Small intestine (tissue), 7 donors: Measurements from ENCODE around the gene KCNJ12. TPM values are rescaled to one million over a fixed set of nuclear protein-coding genes. Genes with fewer than 3 reads are reported as not detected.

Experiments used
- DNase-seq, 2 donors: peaks; one replicate each; pipeline versions ENCODE4 v3.0.0 to v3.0.0-alpha.2; 2013
- FAIRE-seq: peaks from 2 replicates; lab custom pipeline; 2012; peaks lifted over from hg19 to GRCh38; lab: Jason Lieb, UNC
- H3K27ac ChIP-seq, 3 donors: one replicate each; pipeline ENCODE4 v1.5.1; 2013; ENCODE audit warnings: low read length in 2 of 3, mild to moderate bottlenecking in 2 of 3, control low read depth in 1 of 3, inconsistent platforms in 1 of 3, low read depth in 1 of 3, moderate library complexity in 1 of 3
- H3K27me3 ChIP-seq, 3 donors: one replicate each; pipeline ENCODE4 v1.6.1; 2013; ENCODE audit warnings: low read length in 3 of 3, inconsistent platforms in 1 of 3; ENCODE audit not compliant: control insufficient read depth in 3 of 3, insufficient read depth in 3 of 3
- H3K36me3 ChIP-seq, 3 donors: one replicate each; pipeline ENCODE4 v1.6.1; 2013; ENCODE audit warnings: low read length in 3 of 3, inconsistent platforms in 1 of 3, low read depth in 1 of 3, mild to moderate bottlenecking in 1 of 3, moderate library complexity in 1 of 3; ENCODE audit not compliant: control insufficient read depth in 3 of 3, insufficient read depth in 2 of 3
- H3K4me1 ChIP-seq, 3 donors: one replicate each; pipeline ENCODE4 v1.6.1; 2013; ENCODE audit warnings: low read length in 2 of 3, inconsistent platforms in 1 of 3, low read depth in 1 of 3, mild to moderate bottlenecking in 1 of 3, moderate library complexity in 1 of 3; ENCODE audit not compliant: control insufficient read depth in 3 of 3, insufficient read depth in 2 of 3
- H3K4me3 ChIP-seq, 3 donors: one replicate each; pipeline ENCODE4 v1.5.1; 2013; ENCODE audit warnings: low read length in 3 of 3, control low read depth in 1 of 3, inconsistent platforms in 1 of 3, low read depth in 1 of 3, mild to moderate bottlenecking in 1 of 3, moderate library complexity in 1 of 3
- H3K9me3 ChIP-seq, 2 donors: one replicate each; pipeline ENCODE4 v1.6.1; 2013; ENCODE audit warnings: low read depth in 1 of 2, low read length in 1 of 2; ENCODE audit not compliant: control insufficient read depth in 2 of 2, insufficient read depth in 1 of 2
- WGBS, 3 donors: extraction: QIAGEN DNeasy Blood & Tissue Kit; methylation state at CpG; one replicate each; pipeline ENCODE4 v1.1.7; 2013; 5-methylcytosine and 5-hydroxymethylcytosine counted together
- polyA plus RNA-seq, 4 donors: library from polyadenylated mRNA; stranded (reverse) in 3 of 4; unstranded in 1 of 4; fragments of 200-250 nt in 3 of 4; fragments of 120-200 nt in 1 of 4; gene quantifications; one replicate each; pipeline versions ENCODE4 v1.2.1 to v1.2.3, GENCODE V29; 2013
- donor health status: healthy with polysubstance abuse.
- donor health status: control.
- donor health status: control.
- donor health status: Bipolar disorder and iron deficiency.
- donor health status: healthy.

KCNJ12 gene
- polyA plus RNA-seq, 4 donors: 2.0 to 17.8 TPM; not detected in 2

DNA sequence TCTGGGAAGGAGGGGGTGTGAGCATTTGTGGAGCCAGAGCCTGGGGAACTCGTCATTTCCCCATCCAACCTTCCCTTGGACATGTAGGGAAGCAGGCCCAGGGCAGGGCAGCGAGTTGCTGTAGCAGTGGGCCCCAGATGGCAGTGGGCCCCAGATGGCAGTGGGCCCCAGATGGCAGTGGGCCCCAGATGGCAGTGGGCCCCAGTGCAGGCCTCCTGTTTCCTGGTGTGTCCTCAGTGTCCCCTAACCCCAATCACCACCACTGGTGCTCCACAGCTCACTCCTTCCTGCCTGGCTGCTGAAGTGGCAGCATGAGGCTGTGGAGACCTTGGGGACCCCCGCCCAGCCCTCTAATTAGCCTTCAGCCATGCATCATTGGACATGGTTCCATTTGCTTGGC is 4.5 kb downstream of the KCNJ12 start:
- Histone ChIP-seq H3K9me3 (no peaks in the 10 kb centered on the region), H3K27me3 (peaks cover 6 to 24% (median 21%) of the 10 kb centered on the region in 3 donors), H3K36me3 (peaks cover 0 to 5% (median 0%) of the 10 kb centered on the region in 3 donors), H3K4me1 (peaks cover 0 to 14% (median 3%) of the 10 kb centered on the region in 3 donors), H3K4me3 (no peak overlapping the region), H3K27ac (no peak overlapping the region)
- no peak for FAIRE-seq
- WGBS, 3 donors: 64 to 92% (median 72%) methylated on average over 2 to 3 of the region's 3 CpGs
- no peak for DNase-seq

DNA sequence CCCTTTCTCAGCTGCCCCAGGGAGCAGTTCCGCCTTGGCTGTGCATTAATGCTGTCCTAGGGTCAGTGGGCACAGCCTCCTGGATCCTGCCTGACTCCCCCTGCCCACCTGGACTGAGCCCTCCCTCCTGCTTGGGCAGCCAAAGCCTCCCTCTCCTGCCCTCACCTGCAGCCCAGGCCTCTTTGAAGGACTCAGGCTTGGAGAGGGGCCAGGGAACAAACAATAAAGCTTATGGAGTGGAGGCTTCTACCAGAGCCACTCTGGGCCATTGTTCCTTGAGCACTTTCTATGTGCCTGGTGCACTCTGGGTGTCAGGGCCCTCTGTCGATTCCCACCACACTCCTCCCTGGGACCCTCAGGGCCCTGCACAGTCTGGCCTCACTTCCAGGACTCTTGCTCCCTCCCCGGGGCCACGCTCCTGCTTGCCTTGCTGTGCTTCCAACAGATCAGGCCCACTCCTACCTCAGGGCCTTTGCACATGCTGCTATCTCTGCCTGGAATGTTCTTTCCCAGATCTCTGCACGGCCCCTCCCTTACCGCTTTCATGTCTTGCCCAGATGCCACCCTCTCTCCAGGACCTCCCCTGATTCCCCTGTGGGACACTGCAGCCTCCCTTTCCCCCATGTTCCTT is 5.0 kb downstream of the KCNJ12 start:
- FAIRE-seq: no peak
- Histone ChIP-seq H3K4me3 (no peak overlapping the region), H3K27me3 (peaks cover 5 to 23% (median 18%) of the 10 kb centered on the region in 3 donors), H3K36me3 (peaks cover 0 to 5% (median 0%) of the 10 kb centered on the region in 3 donors), H3K27ac (no peak overlapping the region), H3K4me1 (peaks cover 0 to 11% (median 3%) of the 10 kb centered on the region in 3 donors), H3K9me3 (no peaks in the 10 kb centered on the region)
- 80 to 92% (median 83%) methylated on average over 6 of the region's 6 CpGs for WGBS, 3 donors
- DNase-seq: no peak

DNA sequence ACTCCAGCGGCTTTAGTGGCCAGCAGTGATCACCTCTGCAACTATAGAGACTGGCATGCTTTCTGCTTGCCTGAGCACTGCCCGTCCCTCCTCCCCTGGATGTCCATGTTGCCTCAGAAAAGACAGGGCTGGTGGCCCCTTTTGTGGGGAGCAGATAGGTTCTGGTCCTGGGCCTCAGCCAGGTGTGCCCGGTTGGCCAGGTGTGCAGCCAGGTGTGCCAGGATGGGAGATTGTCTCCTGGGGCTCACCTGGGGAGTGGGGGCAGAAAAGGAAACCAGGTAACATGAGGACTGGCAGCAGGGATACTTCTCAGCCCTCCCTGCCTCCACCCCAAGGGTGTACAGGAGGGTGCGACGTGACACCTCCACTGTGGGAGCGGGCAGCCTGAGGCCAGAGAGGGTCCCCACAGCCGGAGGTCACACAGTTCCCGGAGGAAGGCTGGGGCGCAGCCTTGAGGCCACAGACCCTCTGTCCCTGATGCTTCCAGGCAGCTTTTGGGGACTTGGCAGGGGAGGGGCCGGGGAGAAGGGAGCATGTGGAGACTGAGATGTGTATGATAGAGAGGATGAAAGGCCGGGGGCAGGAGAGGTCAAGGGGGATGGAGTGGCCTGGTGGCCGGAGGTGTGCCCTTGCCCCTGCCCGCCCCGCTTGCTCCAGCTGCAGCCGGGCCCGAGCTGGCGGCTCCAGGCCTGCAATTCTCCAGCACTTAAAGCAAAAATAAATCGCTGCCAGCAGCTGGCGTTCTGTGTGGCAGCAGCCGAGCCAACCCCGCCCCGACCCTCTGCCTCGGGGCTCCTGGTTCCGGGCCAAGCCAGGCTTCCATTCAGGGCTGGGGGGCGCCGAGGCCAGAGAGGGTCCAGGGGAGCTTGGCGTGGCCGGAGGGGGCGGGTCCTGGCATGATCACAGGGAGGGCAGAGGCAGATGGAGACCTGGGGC is 6.7 kb downstream of the KCNJ12 start:
- DNase-seq (no peak), FAIRE-seq (no peak)
- Histone ChIP-seq H3K27ac (no peak overlapping the region), H3K4me3 (no peak overlapping the region), H3K4me1 (peaks cover 0 to 7% (median 0%) of the 10 kb centered on the region in 3 donors), H3K27me3 (peaks cover 0 to 12% (median 9%) of the 10 kb centered on the region in 3 donors), H3K9me3 (no peaks in the 10 kb centered on the region), H3K36me3 (peaks cover 0 to 5% (median 0%) of the 10 kb centered on the region in 3 donors)
- WGBS, 3 donors: 29 to 62% (median 47%) methylated on average over 27 to 29 of the region's 29 CpGs

DNA sequence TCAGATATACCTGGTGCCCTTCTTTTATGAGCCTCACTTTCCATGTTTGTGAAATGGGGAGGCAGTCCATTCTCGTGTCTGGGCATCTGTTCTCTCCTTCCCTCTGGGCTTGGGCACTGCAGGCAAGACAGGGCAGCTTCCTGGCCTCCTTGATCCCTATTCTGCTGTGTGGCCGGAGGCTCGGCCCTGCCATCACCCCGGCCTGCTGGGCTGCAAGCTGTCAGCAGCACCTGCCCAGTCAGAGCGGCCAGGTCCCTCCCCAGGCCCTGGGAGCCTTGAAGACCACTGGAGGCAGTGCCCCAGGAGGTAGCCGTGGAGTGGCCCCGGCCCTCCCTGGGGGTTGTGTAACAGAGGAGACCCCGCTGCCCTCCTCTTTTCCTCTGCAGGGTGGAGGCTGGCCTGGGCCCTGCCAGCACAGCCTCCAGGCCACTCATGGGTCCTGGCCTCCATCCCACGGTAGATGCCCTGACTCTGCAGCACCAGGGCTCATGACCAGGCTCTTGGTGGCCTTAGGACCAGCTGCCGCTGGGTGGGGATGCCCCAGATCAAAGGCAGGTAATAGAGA is 9.2 kb downstream of the KCNJ12 start:
- Histone ChIP-seq H3K4me3 (no peak overlapping the region), H3K9me3 (no peaks in the 10 kb centered on the region), H3K4me1 (no peaks in the 10 kb centered on the region), H3K27me3 (no peaks in the 10 kb centered on the region), H3K36me3 (no peaks in the 10 kb centered on the region), H3K27ac (no peak overlapping the region)
- FAIRE-seq: no peak
- WGBS, 3 donors: 63 to 73% (median 66%) methylated on average over 9 to 10 of the region's 10 CpGs
- no peak for DNase-seq

DNA sequence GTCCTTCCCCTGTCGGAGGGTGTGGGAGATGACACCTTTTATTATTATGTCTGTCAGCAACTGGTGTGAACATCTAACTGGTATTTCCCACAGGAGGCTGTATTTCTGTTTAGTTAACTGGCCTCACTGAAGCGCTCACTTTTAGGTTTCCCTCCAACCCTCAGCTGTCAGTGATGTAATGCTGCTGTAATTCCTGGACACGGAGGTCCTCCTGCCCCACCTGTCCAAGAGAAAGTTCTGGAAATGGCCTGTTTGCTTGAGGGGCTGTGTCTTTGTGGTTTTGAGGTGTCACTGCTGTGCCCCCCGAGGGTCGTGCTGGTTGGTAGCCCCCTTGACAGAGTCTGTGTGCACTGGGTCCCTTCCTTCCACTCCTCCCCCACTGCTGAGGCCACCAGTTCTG is 11.5 kb downstream of the KCNJ12 start:
- Histone ChIP-seq H3K27ac (no peak overlapping the region), H3K4me3 (no peak overlapping the region), H3K4me1 (no peaks in the 10 kb centered on the region), H3K9me3 (no peaks in the 10 kb centered on the region), H3K27me3 (no peaks in the 10 kb centered on the region), H3K36me3 (no peaks in the 10 kb centered on the region)
- FAIRE-seq (no peak), DNase-seq (no peak)
- 63 to 73% (median 71%) methylated on average over 5 of the region's 5 CpGs for WGBS, 3 donors

DNA sequence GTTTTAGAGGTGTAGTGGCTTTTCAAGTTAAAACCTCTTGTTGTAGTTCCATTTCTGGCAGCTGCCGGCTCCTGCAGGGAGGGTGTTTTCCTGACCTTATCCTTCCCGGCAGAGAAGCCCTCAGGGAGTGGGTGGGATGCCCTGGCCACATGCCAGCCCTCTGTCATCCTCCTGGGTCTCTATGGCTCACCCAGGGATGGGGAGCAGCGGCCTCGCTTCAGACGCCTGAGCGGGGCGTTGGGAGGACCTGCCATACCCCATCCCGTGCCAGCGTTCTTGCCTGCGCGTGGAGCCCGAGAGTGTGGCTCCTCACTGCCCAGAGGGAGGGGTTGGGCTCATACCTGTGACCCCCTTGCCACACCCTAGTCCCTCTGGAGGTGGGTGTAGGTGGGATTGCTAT is 11.9 kb downstream of the KCNJ12 start:
- DNase-seq (no peak), FAIRE-seq (no peak)
- 68 to 78% (median 73%) methylated on average over 12 of the region's 12 CpGs for WGBS, 3 donors
- H3K27ac ChIP-seq: no peak overlapping the region
- no peak overlapping the region for H3K4me3 ChIP-seq
- H3K27me3 ChIP-seq: no peaks in the 10 kb centered on the region
- H3K9me3 ChIP-seq: no peaks in the 10 kb centered on the region
- H3K4me1 ChIP-seq: no peaks in the 10 kb centered on the region
- no peaks in the 10 kb centered on the region for H3K36me3 ChIP-seq

DNA sequence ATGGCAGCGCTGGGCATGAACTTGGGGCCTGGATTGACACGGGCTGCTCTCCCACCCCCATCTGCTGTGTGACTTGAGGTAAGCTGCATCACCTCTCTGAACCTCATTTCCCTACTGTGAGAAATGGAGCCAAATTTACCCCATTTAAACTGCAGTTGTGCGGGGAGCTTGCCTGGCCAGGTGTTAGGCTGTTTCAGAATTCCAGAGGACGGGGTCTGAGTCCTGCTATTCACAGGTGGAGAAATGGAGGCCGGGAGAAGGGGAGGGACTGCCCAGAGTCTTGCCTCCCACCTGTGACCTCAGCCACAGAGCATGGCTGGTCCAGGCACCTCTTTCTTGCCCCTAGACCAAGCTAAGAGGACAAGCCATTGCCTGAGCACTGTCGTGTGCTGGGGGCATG is 12.8 kb downstream of the KCNJ12 start:
- Histone ChIP-seq H3K4me3 (no peak overlapping the region), H3K9me3 (no peaks in the 10 kb centered on the region), H3K27ac (no peak overlapping the region), H3K27me3 (no peaks in the 10 kb centered on the region), H3K4me1 (no peaks in the 10 kb centered on the region), H3K36me3 (no peaks in the 10 kb centered on the region)
- DNase-seq: no peak
- FAIRE-seq: no peak
- WGBS, 3 donors: 79 to 87% (median 80%) methylated on average over 6 of the region's 6 CpGs

DNA sequence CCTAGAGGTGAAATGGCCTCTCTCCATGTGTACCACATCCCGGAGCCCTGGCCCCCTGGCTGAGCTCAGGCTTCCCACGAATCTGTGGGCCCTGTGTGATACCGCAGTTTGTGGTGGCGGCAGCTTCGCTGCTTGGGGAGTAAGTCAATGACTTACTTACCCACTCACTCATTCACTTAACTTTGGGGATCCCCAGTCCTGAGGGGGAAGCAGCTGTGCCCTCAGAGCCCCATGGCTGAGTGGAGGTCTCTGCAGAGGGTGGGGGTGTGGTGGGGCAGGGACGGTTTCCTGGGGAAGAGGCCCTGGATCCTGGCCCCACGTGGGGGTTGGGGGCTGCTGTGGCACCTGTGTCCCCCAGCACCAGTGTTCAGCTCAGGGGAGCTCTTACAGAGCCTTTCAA is 13.2 kb downstream of the KCNJ12 start:
- Histone ChIP-seq H3K4me1 (no peaks in the 10 kb centered on the region), H3K36me3 (no peaks in the 10 kb centered on the region), H3K27ac (no peak overlapping the region), H3K9me3 (no peaks in the 10 kb centered on the region), H3K4me3 (no peak overlapping the region), H3K27me3 (no peaks in the 10 kb centered on the region)
- 63 to 78% (median 71%) methylated on average over 6 to 7 of the region's 7 CpGs for WGBS, 3 donors
- no peak for FAIRE-seq
- DNase-seq: no peak
